Measurements from ENCODE around the gene TLCD3A. TPM values are rescaled to one million over a fixed set of nuclear protein-coding genes. Genes with fewer than 3 reads are reported as not detected.
A peak's percentile ranks its signal among the peaks of the same experiment; 100 is the strongest.

TLCD3A gene
- total and polyA plus RNA-seq, 9 of the 15 experiments (the other 6 are each of a cell fraction or from before 2014, with no cell fraction given): 1.3 to 13.5 (median 7.3) TPM

DNA sequence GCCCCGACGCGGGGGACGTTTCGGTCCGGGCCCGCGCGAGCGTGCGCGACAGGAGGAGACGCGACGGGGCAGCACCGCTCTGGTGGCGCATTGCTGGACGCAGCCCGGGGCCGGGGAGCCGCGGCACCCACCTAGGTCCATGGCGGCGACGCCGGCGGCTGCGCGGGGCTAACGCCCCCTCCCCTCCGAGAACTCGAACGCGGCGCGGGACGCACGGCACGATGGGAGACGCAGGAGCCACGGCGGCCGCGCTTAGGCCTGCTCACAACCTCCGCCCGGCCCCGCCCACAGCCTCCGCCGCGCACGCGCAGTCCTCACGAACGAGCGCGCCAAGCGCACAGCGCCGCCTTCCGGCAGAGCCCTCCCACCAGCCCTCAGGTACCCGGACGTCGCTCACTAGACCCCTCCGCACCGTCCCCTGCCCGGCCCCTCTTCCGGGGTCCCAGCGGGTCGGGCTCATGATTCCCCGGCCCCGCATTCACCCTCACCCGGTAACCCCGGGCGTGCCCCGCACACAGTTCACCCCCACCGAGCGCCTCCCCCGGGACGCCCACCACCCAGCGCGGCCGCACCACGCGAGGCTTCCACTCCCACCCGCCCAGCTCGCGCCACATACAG, 19.7 kb downstream of the TLCD3A start, which contains the start of gene GEMIN4 (continued):
- TF ChIP-seq, protein P1, sequence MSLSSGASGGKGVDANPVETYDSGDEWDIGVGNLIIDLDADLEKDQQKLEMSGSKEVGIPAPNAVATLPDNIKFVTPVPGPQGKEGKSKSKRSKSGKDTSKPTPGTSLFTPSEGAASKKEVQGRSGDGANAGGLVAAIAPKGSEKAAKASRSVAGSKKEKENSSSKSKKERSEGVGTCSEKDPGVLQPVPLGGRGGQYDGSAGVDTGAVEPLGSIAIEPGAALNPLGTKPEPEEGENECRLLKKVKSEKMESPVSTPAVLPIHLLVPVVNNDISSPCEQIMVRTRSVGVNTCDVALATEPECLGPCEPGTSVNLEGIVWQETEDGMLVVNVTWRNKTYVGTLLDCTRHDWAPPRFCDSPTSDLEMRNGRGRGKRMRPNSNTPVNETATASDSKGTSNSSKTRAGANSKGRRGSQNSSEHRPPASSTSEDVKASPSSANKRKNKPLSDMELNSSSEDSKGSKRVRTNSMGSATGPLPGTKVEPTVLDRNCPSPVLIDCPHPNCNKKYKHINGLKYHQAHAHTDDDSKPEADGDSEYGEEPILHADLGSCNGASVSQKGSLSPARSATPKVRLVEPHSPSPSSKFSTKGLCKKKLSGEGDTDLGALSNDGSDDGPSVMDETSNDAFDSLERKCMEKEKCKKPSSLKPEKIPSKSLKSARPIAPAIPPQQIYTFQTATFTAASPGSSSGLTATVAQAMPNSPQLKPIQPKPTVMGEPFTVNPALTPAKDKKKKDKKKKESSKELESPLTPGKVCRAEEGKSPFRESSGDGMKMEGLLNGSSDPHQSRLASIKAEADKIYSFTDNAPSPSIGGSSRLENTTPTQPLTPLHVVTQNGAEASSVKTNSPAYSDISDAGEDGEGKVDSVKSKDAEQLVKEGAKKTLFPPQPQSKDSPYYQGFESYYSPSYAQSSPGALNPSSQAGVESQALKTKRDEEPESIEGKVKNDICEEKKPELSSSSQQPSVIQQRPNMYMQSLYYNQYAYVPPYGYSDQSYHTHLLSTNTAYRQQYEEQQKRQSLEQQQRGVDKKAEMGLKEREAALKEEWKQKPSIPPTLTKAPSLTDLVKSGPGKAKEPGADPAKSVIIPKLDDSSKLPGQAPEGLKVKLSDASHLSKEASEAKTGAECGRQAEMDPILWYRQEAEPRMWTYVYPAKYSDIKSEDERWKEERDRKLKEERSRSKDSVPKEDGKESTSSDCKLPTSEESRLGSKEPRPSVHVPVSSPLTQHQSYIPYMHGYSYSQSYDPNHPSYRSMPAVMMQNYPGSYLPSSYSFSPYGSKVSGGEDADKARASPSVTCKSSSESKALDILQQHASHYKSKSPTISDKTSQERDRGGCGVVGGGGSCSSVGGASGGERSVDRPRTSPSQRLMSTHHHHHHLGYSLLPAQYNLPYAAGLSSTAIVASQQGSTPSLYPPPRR (CRISPR knock-in tag; IDR thresholded peaks at IDR 0.05; ENCODE audit: borderline replicate concordance): no peak
- no peak for TF ChIP-seq PRPF4 (IDR thresholded peaks at IDR 0.05; ENCODE audit: insufficient read depth, low read depth, low read length, poor library complexity, severe bottlenecking)
- TF ChIP-seq ETV5 (CRISPR knock-in tag; IDR thresholded peaks at IDR 0.05; ENCODE audit: low read depth): 0 out of 2 replicates have a peak, but pooled peaks have one; percentile 35
- TF ChIP-seq ZNF449 (CRISPR knock-in tag; IDR thresholded peaks at IDR 0.05): no peak
- no peak for TF ChIP-seq AFF1 (IDR thresholded peaks at IDR 0.05; ENCODE audit: low read depth in 1 of 2, partially characterized antibody in 2 of 2)
- TF ChIP-seq, protein P2, sequence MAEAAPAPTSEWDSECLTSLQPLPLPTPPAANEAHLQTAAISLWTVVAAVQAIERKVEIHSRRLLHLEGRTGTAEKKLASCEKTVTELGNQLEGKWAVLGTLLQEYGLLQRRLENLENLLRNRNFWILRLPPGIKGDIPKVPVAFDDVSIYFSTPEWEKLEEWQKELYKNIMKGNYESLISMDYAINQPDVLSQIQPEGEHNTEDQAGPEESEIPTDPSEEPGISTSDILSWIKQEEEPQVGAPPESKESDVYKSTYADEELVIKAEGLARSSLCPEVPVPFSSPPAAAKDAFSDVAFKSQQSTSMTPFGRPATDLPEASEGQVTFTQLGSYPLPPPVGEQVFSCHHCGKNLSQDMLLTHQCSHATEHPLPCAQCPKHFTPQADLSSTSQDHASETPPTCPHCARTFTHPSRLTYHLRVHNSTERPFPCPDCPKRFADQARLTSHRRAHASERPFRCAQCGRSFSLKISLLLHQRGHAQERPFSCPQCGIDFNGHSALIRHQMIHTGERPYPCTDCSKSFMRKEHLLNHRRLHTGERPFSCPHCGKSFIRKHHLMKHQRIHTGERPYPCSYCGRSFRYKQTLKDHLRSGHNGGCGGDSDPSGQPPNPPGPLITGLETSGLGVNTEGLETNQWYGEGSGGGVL (CRISPR knock-in tag; IDR thresholded peaks at IDR 0.05): no peak
- no peak for TF ChIP-seq ZNF584 (CRISPR knock-in tag; IDR thresholded peaks at IDR 0.05; ENCODE audit: low read depth)
- TF ChIP-seq MED1 (CRISPR knock-in tag; IDR thresholded peaks at IDR 0.05; ENCODE audit: borderline replicate concordance): no peak
- TF ChIP-seq SRSF1 (IDR thresholded peaks at IDR 0.05; ENCODE audit: low read depth, low read length): no peak
- no peak for TF ChIP-seq JUNB (CRISPR knock-in tag; conservative IDR thresholded peaks at IDR 0.05)
- TF ChIP-seq, protein P3, sequence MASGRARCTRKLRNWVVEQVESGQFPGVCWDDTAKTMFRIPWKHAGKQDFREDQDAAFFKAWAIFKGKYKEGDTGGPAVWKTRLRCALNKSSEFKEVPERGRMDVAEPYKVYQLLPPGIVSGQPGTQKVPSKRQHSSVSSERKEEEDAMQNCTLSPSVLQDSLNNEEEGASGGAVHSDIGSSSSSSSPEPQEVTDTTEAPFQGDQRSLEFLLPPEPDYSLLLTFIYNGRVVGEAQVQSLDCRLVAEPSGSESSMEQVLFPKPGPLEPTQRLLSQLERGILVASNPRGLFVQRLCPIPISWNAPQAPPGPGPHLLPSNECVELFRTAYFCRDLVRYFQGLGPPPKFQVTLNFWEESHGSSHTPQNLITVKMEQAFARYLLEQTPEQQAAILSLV (tag; IDR thresholded peaks at IDR 0.05): no peak
- TF ChIP-seq GABPB1 (CRISPR knock-in tag; IDR thresholded peaks at IDR 0.05): peak; percentile 62
- TF ChIP-seq SMAD4 (CRISPR knock-in tag; conservative IDR thresholded peaks at IDR 0.05): no peak

Measured in K562 (cell line).